GM10266 (cell line): ENCODE data around the gene SPATA6L.

Experiments used
- DNase-seq: peaks from one replicate; pipeline ENCODE4 v3.0.0; 2012; ENCODE audit errors: extremely low spot score
- CTCF ChIP-seq: IDR thresholded peaks from 2 replicates; pipeline ENCODE4 v1.5.1; 2012; ENCODE audit warnings: mild to moderate bottlenecking, low read depth; ENCODE audit not compliant: control insufficient read depth, insufficient read depth; ENCODE audit errors: missing control alignments

SPATA6L gene

GRCh38 chr9:4567601-4568000 is 98.7 kb downstream of the SPATA6L start:
- no peak for DNase-seq
- no peak for TF ChIP-seq CTCF

- no peak for DNase-seq
- TF ChIP-seq CTCF: no peak
These were observed 99.5 kb downstream of the SPATA6L start for GRCh38 chr9:4566806-4567205.

GRCh38 chr9:4563105-4563504 is 103.2 kb downstream of the SPATA6L start:
- DNase-seq: no peak
- TF ChIP-seq CTCF: no peak

GRCh38 chr9:4559261-4560182 is 106.8 kb downstream of the SPATA6L start:
- DNase-seq: peak; percentile 28
- no peak for TF ChIP-seq CTCF

GRCh38 chr9:4558371-4558998 is 107.8 kb downstream of the SPATA6L start:
- no peak for TF ChIP-seq CTCF
- no peak for DNase-seq

- TF ChIP-seq CTCF: no peak
- no peak for DNase-seq
These were observed 111.0 kb downstream of the SPATA6L start for GRCh38 chr9:4555236-4555635.

- no peak for TF ChIP-seq CTCF
- no peak for DNase-seq
These were observed 112.3 kb downstream of the SPATA6L start for GRCh38 chr9:4553951-4554381.
